Endodermal cell (in vitro differentiated cells): ENCODE measurements around the gene KCNQ5. TPM values are rescaled to one million over a fixed set of nuclear protein-coding genes. Genes with fewer than 3 reads are reported as not detected.

Experiments
- DNase-seq: peaks from one replicate; pipeline ENCODE4 v3.0.0-alpha.2; 2017
- H3K27ac ChIP-seq: 2 replicates; pipeline ENCODE4 v1.5.1; 2013; ENCODE audit warnings: mild to moderate bottlenecking, low read depth, low read length, moderate library complexity
- H3K27me3 ChIP-seq: 2 replicates; pipeline ENCODE4 v1.6.1; 2013; ENCODE audit warnings: mild to moderate bottlenecking, low read length, moderate library complexity; ENCODE audit not compliant: insufficient read depth, control insufficient read depth, poor library complexity, severe bottlenecking
- H3K36me3 ChIP-seq: 2 replicates; pipeline ENCODE4 v1.7.0; 2013; ENCODE audit warnings: mild to moderate bottlenecking, low read length, moderate library complexity; ENCODE audit not compliant: control insufficient read depth, insufficient read depth
- H3K4me1 ChIP-seq: one replicate; pipeline ENCODE4 v1.7.0; 2013; ENCODE audit warnings: low read length; ENCODE audit not compliant: control insufficient read depth, insufficient read depth
- H3K4me3 ChIP-seq: 2 replicates; pipeline ENCODE4 v1.5.1; 2013; ENCODE audit warnings: mild to moderate bottlenecking, low read length, moderate library complexity
- H3K9ac ChIP-seq: 2 replicates; pipeline ENCODE4 v1.6.1; 2013; ENCODE audit warnings: mild to moderate bottlenecking, low read length, moderate library complexity; ENCODE audit not compliant: poor library complexity, severe bottlenecking; ENCODE audit errors: extremely low read depth
- H3K9me3 ChIP-seq: 2 replicates; pipeline ENCODE4 v1.6.1; 2013; ENCODE audit warnings: mild to moderate bottlenecking, low read length, moderate library complexity; ENCODE audit not compliant: control insufficient read depth
- H3K27ac Mint-ChIP-seq: 2 replicates; pipeline ENCODE4 v1.8.0; 2020; ENCODE audit warnings: mixed read lengths
- H3K27me3 Mint-ChIP-seq: 2 replicates; pipeline ENCODE4 v1.8.0; 2021; ENCODE audit warnings: mild to moderate bottlenecking, mixed read lengths; ENCODE audit not compliant: insufficient read depth
- H3K36me3 Mint-ChIP-seq: 2 replicates; pipeline ENCODE4 v1.8.0; 2020; ENCODE audit warnings: low read depth, mixed read lengths
- H3K4me1 Mint-ChIP-seq: 2 replicates; pipeline ENCODE4 v1.8.0; 2020; ENCODE audit warnings: mixed read lengths
- H3K4me3 Mint-ChIP-seq: 2 replicates; pipeline ENCODE4 v1.8.0; 2020; ENCODE audit warnings: mild to moderate bottlenecking, moderate library complexity, mixed read lengths
- H3K9me3 Mint-ChIP-seq: 2 replicates; pipeline ENCODE4 v1.8.0; 2020; ENCODE audit warnings: mild to moderate bottlenecking, mixed read lengths
- CTCF ChIP-seq: fragments of 200-600 bp; sonication (generic); conservative IDR thresholded peaks from 2 replicates; pipeline ENCODE4 v1.5.0; 2021; ENCODE audit warnings: antibody characterized with exemption, mild to moderate bottlenecking
- WGBS, 2 experiments: methylation state at CpG; one replicate each; pipeline versions ENCODE4 v1.1.5 to v1.1.7; 2013; ENCODE audit warnings: missing lambda C conversion rate in 2 of 2, mixed read lengths in 1 of 2; ENCODE audit not compliant: insufficient coverage in 1 of 2, insufficient read length in 1 of 2; 5-methylcytosine and 5-hydroxymethylcytosine counted together
- total RNA-seq, 2 donors: library from RNA; stranded (reverse); fragmentation: NEBNext Ultra II Directional in 1 of 2; extraction: Animal tissue kit (Norgen Biotek cat#: 25700) in 1 of 2; gene quantifications; 2 replicates in 1 of 2; 3 replicates in 1 of 2; pipeline ENCODE4 v1.2.1, GENCODE V29; 2021

Gene KCNQ5
- total RNA-seq, 2 donors from 2014 or later: 2.4 to 8.3 TPM

GRCh38 chr6:72826037-72826436, 204.2 kb downstream of the KCNQ5 start:
- H3K9me3 ChIP-seq: no peaks in the 10 kb centered on the region
- H3K4me1 Mint-ChIP-seq: no peaks in the 10 kb centered on the region
- H3K9ac ChIP-seq: no peak overlapping the region
- no peak overlapping the region for H3K27ac ChIP-seq
- no peaks in the 10 kb centered on the region for H3K27me3 Mint-ChIP-seq
- no peaks in the 10 kb centered on the region for H3K36me3 Mint-ChIP-seq
- no peaks in the 10 kb centered on the region for H3K4me1 ChIP-seq
- H3K36me3 ChIP-seq: no peaks in the 10 kb centered on the region
- no peak overlapping the region for H3K4me3 ChIP-seq
- H3K4me3 Mint-ChIP-seq: no peak overlapping the region
- no peak for TF ChIP-seq CTCF
- H3K9me3 Mint-ChIP-seq: no peaks in the 10 kb centered on the region
- H3K27ac Mint-ChIP-seq: no peak overlapping the region
- WGBS, 2 experiments: 83% methylated on average over 1 of the region's 1 CpG; no CpG with 5 or more reads in 1 of the 2 experiments
- no peaks in the 10 kb centered on the region for H3K27me3 ChIP-seq
- no peak for DNase-seq

- Histone ChIP-seq H3K27ac (no peak overlapping the region), H3K4me1 (no peaks in the 10 kb centered on the region), H3K9ac (no peak overlapping the region), H3K27me3 (no peaks in the 10 kb centered on the region), H3K9me3 (no peaks in the 10 kb centered on the region), H3K4me3 (no peak overlapping the region), H3K36me3 (no peaks in the 10 kb centered on the region)
- Mint-ChIP-seq H3K27ac (no peak overlapping the region), H3K36me3 (no peaks in the 10 kb centered on the region), H3K4me1 (no peaks in the 10 kb centered on the region), H3K9me3 (peaks cover 4% of the 10 kb centered on the region), H3K27me3 (no peaks in the 10 kb centered on the region), H3K4me3 (no peak overlapping the region)
- TF ChIP-seq CTCF: no peak
- DNase-seq: no peak
- 100% methylated on average over 1 of the region's 1 CpG for WGBS, 2 experiments
These were observed 205.0 kb downstream of the KCNQ5 start for GRCh38 chr6:72826744-72827438.

- H3K9me3 Mint-ChIP-seq: peaks cover 4% of the 10 kb centered on the region
- no peaks in the 10 kb centered on the region for H3K36me3 Mint-ChIP-seq
- no peak for DNase-seq
- H3K4me1 ChIP-seq: no peaks in the 10 kb centered on the region
- H3K27ac Mint-ChIP-seq: no peak overlapping the region
- H3K27ac ChIP-seq: no peak overlapping the region
- H3K4me3 Mint-ChIP-seq: no peak overlapping the region
- no peaks in the 10 kb centered on the region for H3K4me1 Mint-ChIP-seq
- no peaks in the 10 kb centered on the region for H3K9me3 ChIP-seq
- H3K4me3 ChIP-seq: no peak overlapping the region
- no peaks in the 10 kb centered on the region for H3K27me3 Mint-ChIP-seq
- H3K36me3 ChIP-seq: no peaks in the 10 kb centered on the region
- 97% methylated on average over 2 of the region's 2 CpGs; no CpG with 5 or more reads in 1 of the 2 experiments for WGBS, 2 experiments
- H3K9ac ChIP-seq: no peak overlapping the region
- TF ChIP-seq CTCF: no peak
- no peaks in the 10 kb centered on the region for H3K27me3 ChIP-seq
These were observed 207.0 kb downstream of the KCNQ5 start for GRCh38 chr6:72828904-72829303.
